Astrocyte (in vitro differentiated cells and primary cell): ENCODE results near the gene NEMP1. TPM values are rescaled to one million over a fixed set of nuclear protein-coding genes. Genes with fewer than 3 reads are reported as not detected.

Experiments
- DNase-seq: peaks from one replicate; pipeline ENCODE4 v3.0.0-alpha.2; 2010; ENCODE audit warnings: low read depth
- FAIRE-seq: peaks from 2 replicates; lab custom pipeline; 2011; peaks lifted over from hg19 to GRCh38; lab: Jason Lieb, UNC
- H2AFZ ChIP-seq: 2 replicates; pipeline ENCODE4 v1.6.0; 2012; ENCODE audit warnings: low read depth, low read length, inconsistent platforms
- H3K27ac ChIP-seq: 2 replicates; pipeline ENCODE4 v1.5.1; 2011; ENCODE audit warnings: low read depth, low read length, inconsistent platforms
- H3K27me3 ChIP-seq: 2 replicates; pipeline ENCODE4 v1.6.0; 2011; ENCODE audit warnings: low read length, inconsistent platforms; ENCODE audit not compliant: insufficient read depth
- H3K36me3 ChIP-seq: 2 replicates; pipeline ENCODE4 v1.5.1; 2011; ENCODE audit warnings: low read length, inconsistent platforms; ENCODE audit not compliant: insufficient read depth
- H3K4me1 ChIP-seq: 2 replicates; pipeline ENCODE4 v1.5.1; 2011; ENCODE audit warnings: low read length, inconsistent platforms; ENCODE audit not compliant: insufficient read depth
- H3K4me2 ChIP-seq: 2 replicates; pipeline ENCODE4 v1.6.0; 2012; ENCODE audit warnings: low read length, inconsistent platforms
- H3K4me3 ChIP-seq: 2 replicates; pipeline ENCODE4 v1.5.1; 2011; ENCODE audit warnings: low read depth, mild to moderate bottlenecking, low read length, inconsistent platforms; ENCODE audit not compliant: insufficient read depth
- H3K79me2 ChIP-seq: 2 replicates; pipeline ENCODE4 v1.6.0; 2012; ENCODE audit warnings: mild to moderate bottlenecking, low read length, inconsistent platforms; ENCODE audit not compliant: insufficient read depth
- H3K9ac ChIP-seq: 2 replicates; pipeline ENCODE4 v1.6.0; 2012; ENCODE audit warnings: mild to moderate bottlenecking, low read length, inconsistent platforms
- H3K9me3 ChIP-seq: 2 replicates; pipeline ENCODE4 v1.5.1; 2012; ENCODE audit warnings: low read depth, mild to moderate bottlenecking, low read length, inconsistent platforms; ENCODE audit not compliant: insufficient read depth
- H4K20me1 ChIP-seq: 2 replicates; pipeline ENCODE4 v1.6.0; 2012; ENCODE audit warnings: low read length, inconsistent platforms; ENCODE audit not compliant: insufficient read depth
- H3K27ac Mint-ChIP-seq: one replicate; pipeline ENCODE4 v1.8.0; 2021; ENCODE audit warnings: mild to moderate bottlenecking, mixed read lengths; ENCODE audit not compliant: unreplicated experiment
- H3K27me3 Mint-ChIP-seq: one replicate; pipeline ENCODE4 v1.8.0; 2021; ENCODE audit warnings: low read depth, mixed read lengths; ENCODE audit not compliant: unreplicated experiment
- H3K36me3 Mint-ChIP-seq: one replicate; pipeline ENCODE4 v1.8.0; 2021; ENCODE audit warnings: low read depth, mixed read lengths; ENCODE audit not compliant: unreplicated experiment
- H3K4me1 Mint-ChIP-seq: one replicate; pipeline ENCODE4 v1.8.0; 2021; ENCODE audit warnings: low read depth, mixed read lengths; ENCODE audit not compliant: unreplicated experiment
- H3K4me3 Mint-ChIP-seq: one replicate; pipeline ENCODE4 v1.8.0; 2021; ENCODE audit warnings: mild to moderate bottlenecking, moderate library complexity, mixed read lengths; ENCODE audit not compliant: unreplicated experiment
- H3K9me3 Mint-ChIP-seq: one replicate; pipeline ENCODE4 v1.8.0; 2021; ENCODE audit warnings: mild to moderate bottlenecking, mixed read lengths; ENCODE audit not compliant: unreplicated experiment
- CTCF ChIP-seq: IDR thresholded peaks from 2 replicates; pipeline ENCODE4 v1.5.1; 2011; ENCODE audit warnings: low read depth, mild to moderate bottlenecking, inconsistent platforms, low read length, moderate library complexity; ENCODE audit not compliant: insufficient read depth
- EZH2 ChIP-seq: IDR thresholded peaks from 2 replicates; pipeline ENCODE4 v1.6.1; 2012; ENCODE audit warnings: mild to moderate bottlenecking, low read length, inconsistent platforms; ENCODE audit not compliant: insufficient read depth
- total RNA-seq: library from RNA; stranded (reverse); gene quantifications from 2 replicates; pipeline ENCODE4 v1.2.1, GENCODE V29; 2021

The NEMP1 gene
- total RNA-seq, 1 donor from 2014 or later: 10.6 TPM

GRCh38 chr12:57111031-57111734, 32.6 kb upstream of the NEMP1 start, which contains the start of gene STAT6:
Gene STAT6 (minus strand): TSS chr12:57111362. CDS start chr12:57108278, 3,084 bp downstream.
- peak within 1 kb of the TSS; percentile 81 for H3K27ac ChIP-seq
- H3K4me3 ChIP-seq: peak within 1 kb of the TSS; percentile 63
- peak within 1 kb of the TSS; percentile 76 for H2AFZ ChIP-seq
- Mint-ChIP-seq H3K27ac (peak within 1 kb of the TSS; percentile 96), H3K27me3 (peaks cover 2% of the 10 kb centered on the region), H3K36me3 (peaks cover 5% of the 10 kb centered on the region), H3K9me3 (no peaks in the 10 kb centered on the region), H3K4me1 (peaks cover 5% of the 10 kb centered on the region), H3K4me3 (peak within 1 kb of the TSS; percentile 88)
- no peaks in the 10 kb centered on the region for H3K79me2 ChIP-seq
- no peak for TF ChIP-seq EZH2
- no peak for TF ChIP-seq CTCF
- peaks cover 5% of the 10 kb centered on the region for H4K20me1 ChIP-seq
- H3K9me3 ChIP-seq: no peaks in the 10 kb centered on the region
- peak within 1 kb of the TSS; percentile 76 for H3K9ac ChIP-seq
- no peaks in the 10 kb centered on the region for H3K27me3 ChIP-seq
- peaks cover 29% of the 10 kb centered on the region for H3K4me1 ChIP-seq
- H3K4me2 ChIP-seq: peak within 1 kb of the TSS; percentile 90
- FAIRE-seq (no peak), DNase-seq (peak; percentile 67)
- no peaks in the 10 kb centered on the region for H3K36me3 ChIP-seq

DNA sequence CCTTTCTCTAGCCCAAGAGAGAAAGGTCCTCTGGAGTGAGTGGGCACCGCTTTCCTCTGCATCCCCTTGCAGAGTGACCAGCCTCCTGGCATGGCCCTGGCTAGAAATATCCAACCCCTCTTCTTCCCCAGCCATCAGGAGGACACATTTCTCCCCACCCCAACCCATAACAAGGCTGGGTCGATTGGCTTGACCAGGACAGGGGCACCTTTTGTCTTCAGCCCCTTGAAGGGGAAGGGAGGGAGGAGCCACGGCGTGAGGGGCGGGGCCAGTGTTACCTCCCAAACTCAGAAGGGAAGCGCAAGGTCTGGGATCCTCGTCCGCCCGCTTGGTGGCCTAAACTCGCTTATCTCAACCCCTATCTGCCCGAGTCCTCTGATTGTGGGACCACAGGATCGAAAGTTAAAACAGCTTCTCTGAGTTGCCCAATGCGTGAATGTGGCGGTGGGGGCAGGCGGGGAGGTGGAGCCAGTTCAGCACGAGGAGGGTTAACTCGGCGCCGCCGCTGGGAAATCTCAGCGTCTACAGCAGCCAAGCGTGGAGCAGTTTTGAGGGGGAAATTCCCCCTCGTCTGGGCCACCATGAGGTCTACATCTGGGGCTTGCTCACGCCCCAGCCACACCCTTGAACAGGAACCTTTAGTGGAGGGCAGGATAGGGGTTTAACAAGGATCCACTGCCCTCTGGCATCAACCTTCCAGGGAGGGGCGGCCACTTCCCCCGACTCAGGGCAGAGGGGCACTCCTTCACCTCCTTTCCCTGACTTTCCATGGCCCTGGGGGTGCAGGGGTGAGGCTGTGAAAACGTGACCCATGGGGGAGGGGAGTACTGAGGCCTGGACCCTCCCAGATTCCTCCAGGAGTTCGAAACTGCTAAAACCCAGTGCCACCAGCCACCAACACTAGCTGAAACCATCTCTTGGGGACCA, 31.8 kb upstream of the NEMP1 start:
- Histone ChIP-seq H3K4me3 (peak overlapping the region; percentile 63), H3K27me3 (no peaks in the 10 kb centered on the region), H3K79me2 (no peaks in the 10 kb centered on the region), H3K36me3 (no peaks in the 10 kb centered on the region), H3K27ac (peak overlapping the region; percentile 81), H3K4me1 (peaks cover 29% of the 10 kb centered on the region), H4K20me1 (peaks cover 5% of the 10 kb centered on the region), H3K9me3 (no peaks in the 10 kb centered on the region), H2AFZ (peak overlapping the region; percentile 76), H3K9ac (peak overlapping the region; percentile 76), H3K4me2 (peak overlapping the region; percentile 90)
- FAIRE-seq: no peak
- peaks cover 5% of the 10 kb centered on the region for H3K36me3 Mint-ChIP-seq
- peak overlapping the region; percentile 96 for H3K27ac Mint-ChIP-seq
- H3K4me3 Mint-ChIP-seq: peak overlapping the region; percentile 88
- peaks cover 5% of the 10 kb centered on the region for H3K4me1 Mint-ChIP-seq
- peaks cover 2% of the 10 kb centered on the region for H3K27me3 Mint-ChIP-seq
- no peak for TF ChIP-seq CTCF
- no peak for TF ChIP-seq EZH2
- H3K9me3 Mint-ChIP-seq: no peaks in the 10 kb centered on the region
- DNase-seq: no peak
